Tibial artery (tissue), 4 donors: ENCODE results near the gene GSG1L.

Source experiments
- DNase-seq, 2 donors: peaks; one replicate each; pipeline ENCODE4 v3.0.0-alpha.2; 2019
- H3K27ac ChIP-seq, 2 donors: fragments of 200-600 bp; sonication (generic) in 1 of 2; 1 replicate in 1 of 2; 2 replicates in 1 of 2; pipeline ENCODE4 v1.5.1; 2018 to 2019; ENCODE audit warnings: mild to moderate bottlenecking in 1 of 2
- H3K27me3 ChIP-seq, 2 donors: fragments of 200-600 bp; sonication (generic) in 1 of 2; one replicate each; pipeline versions ENCODE4 v1.5.1 to v1.6.0; 2016 to 2019
- H3K36me3 ChIP-seq, 3 donors: fragments of 200-600 bp; sonication (generic) in 2 of 3; one replicate each; pipeline ENCODE4 v1.5.1; 2016 to 2019; ENCODE audit warnings: mild to moderate bottlenecking in 2 of 3
- H3K4me1 ChIP-seq, 4 donors: fragments of 200-600 bp; sonication (generic) in 2 of 4; 1 replicate in 3 of 4; 2 replicates in 1 of 4; pipeline ENCODE4 v1.5.1; 2016 to 2019
- H3K4me3 ChIP-seq, 2 donors: fragments of 200-600 bp; sonication (generic) in 1 of 2; 1 replicate in 1 of 2; 2 replicates in 1 of 2; pipeline ENCODE4 v1.5.1; 2018 to 2019; ENCODE audit warnings: mild to moderate bottlenecking in 2 of 2
- H3K9me3 ChIP-seq, 3 donors: fragments of 200-600 bp; sonication (generic) in 1 of 3; one replicate each; pipeline ENCODE4 v1.5.1; 2016 to 2019
- CTCF ChIP-seq, 2 experiments: fragments of 200-600 bp in 1 of 2; fragments of 450-650 bp in 1 of 2; IDR thresholded peaks; one replicate each; pipeline ENCODE4 v1.5.1; 2017 to 2019; ENCODE audit warnings: antibody characterized with exemption in 2 of 2, mild to moderate bottlenecking in 1 of 2, moderate library complexity in 1 of 2
- intact Hi-C: fragments of 100-400 bp; cut with DNase I; formaldehyde crosslinking; loops from one replicate; pipeline ENCODE4 v1.15.0; 2023; ENCODE audit warnings: low total_unique reads

GSG1L gene

DNA sequence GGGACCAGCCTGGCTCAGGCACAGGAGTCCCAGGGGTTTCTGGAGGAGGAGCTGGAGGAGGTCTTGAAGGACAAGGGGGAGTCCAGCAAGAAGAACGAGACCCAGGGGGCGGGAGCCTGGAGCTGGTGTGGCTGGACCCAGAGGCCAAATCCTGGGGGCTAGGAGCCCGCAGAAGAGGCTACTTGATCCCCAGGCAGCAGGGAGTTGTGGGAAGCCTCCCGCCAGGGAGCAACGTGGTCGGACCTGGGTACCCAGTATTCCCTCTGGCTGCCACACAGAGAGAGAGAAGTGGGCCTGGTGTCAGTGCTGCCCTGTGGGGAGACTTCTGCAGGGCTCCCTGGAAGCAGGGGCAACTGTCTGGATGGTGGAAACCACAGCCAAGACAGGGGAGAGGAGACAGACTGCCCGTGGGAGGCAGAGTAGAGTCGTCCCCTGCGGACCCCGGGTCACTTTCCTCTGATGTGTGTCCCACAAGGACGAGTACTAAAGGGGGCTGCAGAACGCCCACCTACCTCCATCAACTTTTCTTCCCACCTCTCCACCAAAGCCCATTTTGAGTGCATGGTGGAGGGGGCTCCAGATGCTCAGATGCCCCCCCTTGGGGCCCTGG is 160.4 kb downstream of the GSG1L start:
- H3K4me1 ChIP-seq = no peaks in the 10 kb centered on the region
- no peak overlapping the region for H3K4me3 ChIP-seq
- H3K27me3 ChIP-seq = peaks cover 0 to 2% of the 10 kb centered on the region in 2 donors
- no peak for DNase-seq
- TF ChIP-seq CTCF (IDR thresholded peaks at IDR 0.05) = no peak
- intact Hi-C loops = no loop called here
- no peaks in the 10 kb centered on the region for H3K9me3 ChIP-seq
- no peaks in the 10 kb centered on the region for H3K36me3 ChIP-seq
- H3K27ac ChIP-seq = no peak overlapping the region

GRCh38 chr16:27902551-27902950 is 161.0 kb downstream of the GSG1L start:
- intact Hi-C loops = no loop called here
- TF ChIP-seq CTCF (IDR thresholded peaks at IDR 0.05) = no peak
- H3K9me3 ChIP-seq = no peaks in the 10 kb centered on the region
- no peaks in the 10 kb centered on the region for H3K36me3 ChIP-seq
- no peak overlapping the region for H3K27ac ChIP-seq
- H3K4me3 ChIP-seq = no peak overlapping the region
- H3K4me1 ChIP-seq = no peaks in the 10 kb centered on the region
- peaks cover 0 to 2% of the 10 kb centered on the region in 2 donors for H3K27me3 ChIP-seq
- no peak for DNase-seq

DNA sequence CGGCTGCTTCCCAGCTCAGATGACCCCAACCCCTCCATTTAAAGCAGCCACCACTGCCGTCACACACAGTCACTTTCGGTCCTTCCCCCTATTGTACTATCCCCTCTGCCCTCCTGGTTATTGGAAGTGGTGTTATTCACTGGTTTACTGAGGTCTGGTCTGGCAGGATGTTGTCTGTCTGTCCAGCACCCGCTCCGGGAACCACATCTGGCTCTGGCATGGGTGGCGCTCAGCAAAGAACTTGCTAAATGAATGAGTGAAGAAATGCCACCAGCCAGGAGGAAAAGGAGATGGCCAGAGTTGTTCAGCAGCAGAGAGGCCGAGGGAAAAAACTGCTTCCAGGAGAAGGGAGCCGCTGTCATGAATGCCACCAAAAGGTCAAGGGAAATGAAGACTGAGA is 161.6 kb downstream of the GSG1L start:
- no peak for DNase-seq
- H3K9me3 ChIP-seq = no peaks in the 10 kb centered on the region
- intact Hi-C loops = no loop called here
- peaks cover 0 to 2% of the 10 kb centered on the region in 2 donors for H3K27me3 ChIP-seq
- no peaks in the 10 kb centered on the region for H3K36me3 ChIP-seq
- H3K4me3 ChIP-seq = no peak overlapping the region
- no peaks in the 10 kb centered on the region for H3K4me1 ChIP-seq
- no peak overlapping the region for H3K27ac ChIP-seq
- TF ChIP-seq CTCF (IDR thresholded peaks at IDR 0.05) = no peak

GRCh38 chr16:27899736-27900135 is 163.8 kb downstream of the GSG1L start:
- no peak for DNase-seq
- no peak for TF ChIP-seq CTCF (IDR thresholded peaks at IDR 0.05)
- H3K4me1 ChIP-seq = no peaks in the 10 kb centered on the region
- no peaks in the 10 kb centered on the region for H3K36me3 ChIP-seq
- H3K27me3 ChIP-seq = peaks cover 0 to 2% of the 10 kb centered on the region in 2 donors
- H3K27ac ChIP-seq = no peak overlapping the region
- no peaks in the 10 kb centered on the region for H3K9me3 ChIP-seq
- no peak overlapping the region for H3K4me3 ChIP-seq
- intact Hi-C loops = no loop called here

GRCh38 chr16:27894386-27894785 is 169.1 kb downstream of the GSG1L start:
- H3K9me3 ChIP-seq = no peaks in the 10 kb centered on the region
- no peak overlapping the region for H3K27ac ChIP-seq
- intact Hi-C loops = no loop called here
- no peaks in the 10 kb centered on the region for H3K36me3 ChIP-seq
- no peak overlapping the region for H3K4me3 ChIP-seq
- no peak for DNase-seq
- TF ChIP-seq CTCF (IDR thresholded peaks at IDR 0.05) = no peak
- H3K27me3 ChIP-seq = peaks cover 0 to 5% of the 10 kb centered on the region in 2 donors
- no peaks in the 10 kb centered on the region for H3K4me1 ChIP-seq

DNA sequence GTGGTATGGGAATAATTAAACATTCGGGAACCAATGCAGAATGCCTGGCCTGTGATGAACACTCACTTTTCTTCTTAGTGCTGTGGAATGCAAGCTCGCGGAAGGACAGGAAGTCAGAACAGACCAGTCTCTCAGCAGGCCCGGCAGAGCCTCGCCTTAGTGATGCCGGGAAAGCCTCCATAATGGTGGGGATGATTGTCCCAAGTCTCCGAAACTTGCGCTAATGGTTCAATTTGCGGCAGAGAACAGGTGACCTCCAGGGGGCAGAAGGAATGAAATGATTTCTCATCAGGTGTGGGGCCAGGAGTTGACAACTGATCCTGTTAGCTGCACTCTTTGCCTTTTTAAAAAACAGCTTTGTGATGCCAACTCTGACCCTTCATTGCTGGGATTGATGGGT is 170.6 kb downstream of the GSG1L start:
- intact Hi-C loops = no loop called here

More for the DNA sequence above, 170.6 kb downstream of the GSG1L start:
- Histone ChIP-seq H3K36me3 (no peaks in the 10 kb centered on the region), H3K9me3 (no peaks in the 10 kb centered on the region), H3K27ac (no peak overlapping the region), H3K4me1 (peaks cover 0 to 3% (median under 1%) of the 10 kb centered on the region in 4 donors), H3K27me3 (peaks cover 0 to 5% of the 10 kb centered on the region in 2 donors), H3K4me3 (no peak overlapping the region)
- no peak for TF ChIP-seq CTCF (IDR thresholded peaks at IDR 0.05)
- DNase-seq = no peak
